HepG2 (cell line): ENCODE results near the gene SLC4A11. TPM values are rescaled to one million over a fixed set of nuclear protein-coding genes. Genes with fewer than 3 reads are reported as not detected.
A peak's percentile ranks its signal among the peaks of the same experiment; 100 is the strongest.

Experiments used
- ATRX ChIP-seq: sonication (generic); formaldehyde crosslinking; IDR thresholded peaks from 2 replicates; pipeline ENCODE4 v1.4.0; 2020; ENCODE audit warnings: missing genetic modification reagents, borderline replicate concordance
- CBX2 ChIP-seq, 2 experiments: fragments of 200-600 bp in 1 of 2; sonication (generic); formaldehyde crosslinking in 1 of 2; IDR thresholded peaks; 2 replicates each; pipeline versions ENCODE4 v1.7.0 to v1.8.1; 2018 to 2022; ENCODE audit warnings: low read depth in 2 of 2, low read length in 1 of 2, mild to moderate bottlenecking in 1 of 2, missing genetic modification reagents in 1 of 2
- CEBPG ChIP-seq: IDR thresholded peaks from 2 replicates; pipeline ENCODE4 v1.6.1; 2016
- CENPX ChIP-seq: sonication (generic); formaldehyde crosslinking; IDR thresholded peaks from 2 replicates; pipeline ENCODE4 v1.9.0; 2021; ENCODE audit warnings: mild to moderate bottlenecking, missing genetic modification reagents, moderate library complexity
- CHCHD3 ChIP-seq: sonication (generic); formaldehyde crosslinking; IDR thresholded peaks from 2 replicates; pipeline ENCODE4 v1.8.0; 2022; ENCODE audit warnings: mild to moderate bottlenecking, missing genetic modification reagents, moderate library complexity
- DPF2 ChIP-seq: sonication (generic); formaldehyde crosslinking; IDR thresholded peaks from 2 replicates; pipeline ENCODE4 v1.4.0; 2020; ENCODE audit warnings: mild to moderate bottlenecking, low read depth, missing genetic modification reagents, borderline replicate concordance
- FLYWCH1 ChIP-seq: sonication (generic); formaldehyde crosslinking; IDR thresholded peaks from 2 replicates; pipeline ENCODE4 v1.8.1; 2023; ENCODE audit warnings: mild to moderate bottlenecking, missing genetic modification reagents
- GATA4 ChIP-seq: sonication (generic); IDR thresholded peaks from 2 replicates; pipeline ENCODE4 v1.6.1; 2016; ENCODE audit warnings: antibody characterized with exemption, low read depth, borderline replicate concordance
- GFI1 ChIP-seq: sonication (generic); formaldehyde crosslinking; IDR thresholded peaks from 2 replicates; pipeline ENCODE4 v1.5.0; 2020; ENCODE audit warnings: missing genetic modification reagents, mild to moderate bottlenecking, borderline replicate concordance
- IRF1 ChIP-seq: sonication (generic); formaldehyde crosslinking; IDR thresholded peaks from 2 replicates; pipeline ENCODE4 v1.4.0; 2020; ENCODE audit warnings: low read depth, mild to moderate bottlenecking, missing genetic modification reagents
- ISL2 ChIP-seq: sonication (generic); formaldehyde crosslinking; IDR thresholded peaks from 2 replicates; pipeline ENCODE4 v1.5.0; 2020; ENCODE audit warnings: missing genetic modification reagents
- KDM5B ChIP-seq: sonication (generic); formaldehyde crosslinking; IDR thresholded peaks from 2 replicates; pipeline ENCODE4 v1.4.0; 2020; ENCODE audit warnings: missing genetic modification reagents, mild to moderate bottlenecking, borderline replicate concordance
- KDM6A ChIP-seq: IDR thresholded peaks from 2 replicates; pipeline ENCODE4 v1.6.1; 2016; ENCODE audit warnings: low read depth
- NFE2L2 ChIP-seq: fragments of 150-350 bp; IDR thresholded peaks from 2 replicates; pipeline ENCODE4 v1.6.1; 2014; ENCODE audit warnings: low read length
- PAWR ChIP-seq: sonication (generic); formaldehyde crosslinking; IDR thresholded peaks from 2 replicates; pipeline ENCODE4 v1.4.0; 2020; ENCODE audit warnings: missing genetic modification reagents, mild to moderate bottlenecking, borderline replicate concordance
- PPARG ChIP-seq: conservative IDR thresholded peaks from 2 replicates; pipeline ENCODE4 v1.6.1; 2016; ENCODE audit warnings: missing biosample characterization, missing genetic modification reagents
- RBFOX2 ChIP-seq: fragments of 200-400 bp; formaldehyde crosslinking; IDR thresholded peaks from 2 replicates; pipeline ENCODE4 v1.6.1; 2017; ENCODE audit warnings: low read depth, mild to moderate bottlenecking, low read length
- RFX1 ChIP-seq: fragments of 450-650 bp; IDR thresholded peaks from 2 replicates; pipeline ENCODE4 v1.6.1; 2017
- SALL2 ChIP-seq: sonication (generic); formaldehyde crosslinking; IDR thresholded peaks from 2 replicates; pipeline ENCODE4 v1.8.1; 2023; ENCODE audit warnings: mild to moderate bottlenecking, missing genetic modification reagents, inconsistent platforms
- SYNCRIP ChIP-seq: fragments of 200-400 bp; formaldehyde crosslinking; IDR thresholded peaks from 2 replicates; pipeline ENCODE4 v1.6.1; 2018; ENCODE audit warnings: mild to moderate bottlenecking, low read depth, low read length; ENCODE audit not compliant: insufficient read depth
- TARDBP ChIP-seq: sonication (generic); formaldehyde crosslinking; IDR thresholded peaks from 2 replicates; pipeline ENCODE4 v1.8.0; 2022; ENCODE audit warnings: mild to moderate bottlenecking, missing genetic modification reagents
- ZNF431 ChIP-seq: sonication (generic); formaldehyde crosslinking; IDR thresholded peaks from 2 replicates; pipeline ENCODE4 v1.9.0; 2022; ENCODE audit warnings: missing genetic modification reagents, low read depth, mild to moderate bottlenecking, borderline replicate concordance
- ZNF513 ChIP-seq: sonication (generic); formaldehyde crosslinking; conservative IDR thresholded peaks from 2 replicates; pipeline ENCODE4 v1.5.0; 2020; ENCODE audit warnings: missing genetic modification reagents
- ZNF557 ChIP-seq: sonication (generic); formaldehyde crosslinking; IDR thresholded peaks from 2 replicates; pipeline ENCODE4 v1.4.0; 2020; ENCODE audit warnings: missing genetic modification reagents
- ZNF563 ChIP-seq: sonication (generic); formaldehyde crosslinking; IDR thresholded peaks from 2 replicates; pipeline ENCODE4 v1.8.0; 2022; ENCODE audit warnings: mild to moderate bottlenecking, moderate library complexity, missing genetic modification reagents
- ZNF598 ChIP-seq: sonication (generic); formaldehyde crosslinking; IDR thresholded peaks from 2 replicates; pipeline ENCODE4 v1.5.1; 2020; ENCODE audit warnings: mild to moderate bottlenecking, missing genetic modification reagents, borderline replicate concordance
- ZNF891 ChIP-seq: sonication (generic); formaldehyde crosslinking; IDR thresholded peaks from 2 replicates; pipeline ENCODE4 v1.5.0; 2020; ENCODE audit warnings: mild to moderate bottlenecking, missing genetic modification reagents
- polyA plus RNA-seq, 8 experiments: library from polyadenylated mRNA; depleted of rRNA in 3 of 8; stranded (reverse) in 7 of 8; unstranded in 1 of 8; fragments of >200 nt; fragmentation: Illumina TruSeq in 4 of 8; extraction: Trizol in 4 of 8; gene quantifications; 2 replicates each; pipeline versions ENCODE4 v1.2.1 to v1.2.3, GENCODE V29; 2011 to 2016; ENCODE audit warnings: low read depth in 4 of 8, missing spikeins in 1 of 8, mixed read lengths in 1 of 8; ENCODE audit not compliant: insufficient read depth in 1 of 8
- total RNA-seq, 5 experiments: library from RNA; depleted of rRNA; stranded (reverse); fragments of >200 nt; fragmentation: Illumina TruSeq; extraction: Trizol; gene quantifications; 2 replicates each; pipeline ENCODE4 v1.2.3, GENCODE V29; 2016; ENCODE audit warnings: low read depth in 1 of 5
- TF ChIP-seq, protein P1 (sequence below): sonication (generic); formaldehyde crosslinking; IDR thresholded peaks from 2 replicates; pipeline ENCODE4 v1.5.0; 2020; ENCODE audit warnings: missing genetic modification reagents, mild to moderate bottlenecking, borderline replicate concordance

The SLC4A11 gene
- total and polyA plus RNA-seq, 2 of the 13 experiments (the other 11 are each of a cell fraction or from before 2014, with no cell fraction given), result 3.9 to 27.0 TPM

DNA sequence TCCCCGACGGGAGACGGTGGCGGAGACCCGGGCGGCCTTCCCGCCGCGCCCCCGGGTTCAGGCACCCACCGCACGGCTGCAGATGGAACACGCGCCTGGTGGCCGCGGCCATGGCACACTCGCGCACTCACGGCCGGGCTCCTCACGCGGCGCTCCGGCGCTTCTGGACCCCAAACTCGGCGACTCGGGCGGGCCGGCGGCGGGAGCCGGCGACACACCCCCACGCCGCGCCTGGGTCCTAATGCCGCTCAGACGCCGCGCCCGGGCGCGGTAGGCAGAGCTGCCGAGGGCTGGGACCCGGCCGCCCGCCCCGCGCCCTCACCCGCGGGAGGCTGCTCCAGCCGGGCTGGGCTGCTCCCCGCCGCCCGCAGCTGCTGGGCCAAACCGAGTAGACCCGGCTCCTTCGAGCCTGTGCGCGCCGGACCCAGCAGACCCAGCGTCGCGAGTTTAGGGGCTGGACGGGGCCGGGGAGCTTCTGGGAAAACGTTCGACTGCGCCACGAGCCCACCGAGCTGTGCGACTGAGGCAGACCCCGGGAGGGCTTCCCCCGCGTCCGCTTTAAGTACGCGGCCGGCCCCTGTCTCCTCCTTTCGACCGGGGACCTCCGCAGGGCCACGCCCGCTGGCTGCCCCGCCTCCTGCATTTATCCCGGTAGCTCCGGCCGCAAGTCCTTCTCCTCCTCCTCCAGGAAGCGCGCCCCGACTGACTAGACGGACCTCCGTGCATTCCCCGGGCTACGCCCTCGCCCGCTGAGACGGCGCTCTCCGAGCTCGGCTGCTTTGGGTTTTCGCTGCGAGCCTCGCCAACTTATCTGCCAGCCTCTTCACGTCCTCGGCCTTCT lies at the start of gene SLC4A11 (continued):
- TF ChIP-seq ZNF891 (CRISPR knock-in tag) (no peak; the same call in 1 of the 2 replicates), RFX1 (no peak), ZNF563 (peak; percentile 70), FLYWCH1 (CRISPR knock-in tag) (0 out of 2 replicates have a peak, but pooled peaks have one; percentile 42), GFI1 (CRISPR knock-in tag) (no peak; the same call in 1 of the 2 replicates), SALL2 (peak; percentile 36), CENPX (CRISPR knock-in tag) (no peak), CBX2 (IDR thresholded peaks at IDR 0.05; ENCODE audit: low read depth, low read length) (no peak), CBX2 (CRISPR knock-in tag; IDR thresholded peaks at IDR 0.05; ENCODE audit: low read depth) (no peak), KDM5B (CRISPR knock-in tag) (no peak; the same call in 1 of the 2 replicates), KDM6A (CRISPR knock-in tag) (no peak), NFE2L2 (no peak), ZNF598 (CRISPR knock-in tag) (no peak), CHCHD3 (peak; percentile 23; the same call in 1 of the 2 replicates), TARDBP (CRISPR knock-in tag) (0 out of 2 replicates have a peak, but pooled peaks have one; percentile 45), PPARG (CRISPR knock-in tag) (no peak), ZNF513 (CRISPR knock-in tag) (no peak), GATA4 (no peak), SYNCRIP (no peak), ZNF557 (CRISPR knock-in tag) (no peak), DPF2 (CRISPR knock-in tag) (0 out of 2 replicates have a peak, but pooled peaks have one; percentile 13), IRF1 (CRISPR knock-in tag) (no peak), PAWR (no peak), CEBPG (CRISPR knock-in tag) (no peak), ATRX (CRISPR knock-in tag) (no peak), RBFOX2 (peak; percentile 60), ZNF431 (CRISPR knock-in tag) (no peak; the same call in 1 of the 2 replicates), ISL2 (CRISPR knock-in tag) (peak; percentile 65)
- TF ChIP-seq, protein P1, sequence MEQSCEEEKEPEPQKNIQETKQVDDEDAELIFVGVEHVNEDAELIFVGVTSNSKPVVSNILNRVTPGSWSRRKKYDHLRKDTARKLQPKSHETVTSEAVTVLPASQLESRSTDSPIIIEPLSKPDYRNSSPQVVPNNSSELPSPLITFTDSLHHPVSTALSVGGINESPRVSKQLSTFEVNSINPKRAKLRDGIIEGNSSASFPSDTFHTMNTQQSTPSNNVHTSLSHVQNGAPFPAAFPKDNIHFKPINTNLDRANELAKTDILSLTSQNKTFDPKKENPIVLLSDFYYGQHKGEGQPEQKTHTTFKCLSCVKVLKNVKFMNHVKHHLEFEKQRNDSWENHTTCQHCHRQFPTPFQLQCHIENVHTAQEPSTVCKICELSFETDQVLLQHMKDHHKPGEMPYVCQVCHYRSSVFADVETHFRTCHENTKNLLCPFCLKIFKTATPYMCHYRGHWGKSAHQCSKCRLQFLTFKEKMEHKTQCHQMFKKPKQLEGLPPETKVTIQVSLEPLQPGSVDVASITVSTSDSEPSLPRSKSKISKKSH, result no peak; the same call in none of the 2 replicates
